Muscle of leg (tissue), 11 donors: ENCODE data around the gene KCNK4. TPM values are rescaled to one million over a fixed set of nuclear protein-coding genes. Genes with fewer than 3 reads are reported as not detected.

Experiments used
- DNase-seq: peaks from one replicate; pipeline ENCODE4 v3.0.0; 2013
- H3K27ac ChIP-seq: one replicate; pipeline ENCODE4 v1.5.1; 2013; ENCODE audit warnings: mild to moderate bottlenecking, low read length, control low read depth
- H3K27me3 ChIP-seq: one replicate; pipeline ENCODE4 v1.6.1; 2013; ENCODE audit warnings: low read length; ENCODE audit not compliant: control insufficient read depth, insufficient read depth
- H3K36me3 ChIP-seq: one replicate; pipeline ENCODE4 v1.6.1; 2013; ENCODE audit warnings: low read length; ENCODE audit not compliant: control insufficient read depth, insufficient read depth
- H3K4me1 ChIP-seq: one replicate; pipeline ENCODE4 v1.6.1; 2013; ENCODE audit warnings: low read length; ENCODE audit not compliant: control insufficient read depth, insufficient read depth
- H3K4me3 ChIP-seq: one replicate; pipeline ENCODE4 v1.5.1; 2013; ENCODE audit warnings: low read length, control low read depth
- H3K9me3 ChIP-seq: replicated peaks from 2 replicates; pipeline ENCODE4 v1.6.1; 2013; ENCODE audit warnings: low read depth, low read length; ENCODE audit not compliant: control insufficient read depth
- WGBS: methylation state at CpG from one replicate; pipeline ENCODE4 v1.1.5; 2013; ENCODE audit warnings: missing lambda C conversion rate; ENCODE audit not compliant: insufficient coverage; 5-methylcytosine and 5-hydroxymethylcytosine counted together
- polyA plus RNA-seq, 8 donors: library from polyadenylated mRNA; unstranded; fragments of 120-200 nt; gene quantifications; one replicate each; pipeline versions ENCODE4 v1.2.1 to v1.2.3, GENCODE V29; 2013; ENCODE audit warnings: inconsistent platforms in 1 of 8, low replicate concordance in 1 of 8; ENCODE audit not compliant: insufficient read length in 8 of 8, insufficient read depth in 1 of 8
- total RNA-seq: library from RNA; stranded (reverse); fragments of 120-200 nt; gene quantifications from one replicate; pipeline ENCODE4 v1.2.4, GENCODE V29; 2013

The KCNK4 gene
- total and polyA plus RNA-seq, 9 donors = 0.08 to 0.13 TPM; not detected in 7

- no peak for DNase-seq
- Histone ChIP-seq H3K27ac (no peak overlapping the region), H3K9me3 (no peaks in the 10 kb centered on the region), H3K4me1 (peaks cover 41% of the 10 kb centered on the region), H3K36me3 (peaks cover 30% of the 10 kb centered on the region), H3K4me3 (no peak overlapping the region), H3K27me3 (no peaks in the 10 kb centered on the region)
- 58% methylated on average over 3 of the region's 5 CpGs for WGBS
These were observed 37.6 kb upstream of the KCNK4 start for GRCh38 chr11:64253481-64253880.

GRCh38 chr11:64254326-64254725 lies 36.8 kb upstream of the KCNK4 start:
- Histone ChIP-seq H3K4me3 (no peak overlapping the region), H3K9me3 (no peaks in the 10 kb centered on the region), H3K27me3 (no peaks in the 10 kb centered on the region), H3K27ac (no peak overlapping the region), H3K36me3 (peaks cover 39% of the 10 kb centered on the region), H3K4me1 (peaks cover 38% of the 10 kb centered on the region)
- no peak for DNase-seq
- WGBS = 78% methylated on average over 7 of the region's 7 CpGs

GRCh38 chr11:64255135-64256128 lies 35.7 kb upstream of the KCNK4 start:
- Histone ChIP-seq H3K4me1 (peaks cover 29% of the 10 kb centered on the region), H3K27ac (no peak overlapping the region), H3K9me3 (no peaks in the 10 kb centered on the region), H3K36me3 (peaks cover 49% of the 10 kb centered on the region), H3K27me3 (no peaks in the 10 kb centered on the region), H3K4me3 (no peak overlapping the region)
- 88% methylated on average over 28 of the region's 35 CpGs for WGBS
- no peak for DNase-seq

- Histone ChIP-seq H3K36me3 (peaks cover 54% of the 10 kb centered on the region), H3K27me3 (no peaks in the 10 kb centered on the region), H3K9me3 (no peaks in the 10 kb centered on the region), H3K27ac (no peak overlapping the region), H3K4me3 (no peak overlapping the region), H3K4me1 (peaks cover 22% of the 10 kb centered on the region)
- DNase-seq = no peak
- 80% methylated on average over 13 of the region's 15 CpGs for WGBS
These were observed 34.8 kb upstream of the KCNK4 start for GRCh38 chr11:64256300-64256699.

- Histone ChIP-seq H3K9me3 (no peaks in the 10 kb centered on the region), H3K27ac (no peak overlapping the region), H3K4me1 (peaks cover 4% of the 10 kb centered on the region), H3K4me3 (no peak overlapping the region), H3K36me3 (peaks cover 75% of the 10 kb centered on the region), H3K27me3 (no peaks in the 10 kb centered on the region)
- DNase-seq = no peak
- WGBS = 89% methylated on average over 15 of the region's 24 CpGs
These were observed 32.7 kb upstream of the KCNK4 start for GRCh38 chr11:64258356-64258755.

GRCh38 chr11:64258946-64259532 lies 32.1 kb upstream of the KCNK4 start:
- no peaks in the 10 kb centered on the region for H3K9me3 ChIP-seq
- peaks cover 79% of the 10 kb centered on the region for H3K36me3 ChIP-seq
- no peaks in the 10 kb centered on the region for H3K4me1 ChIP-seq
- H3K4me3 ChIP-seq = no peak overlapping the region
- H3K27me3 ChIP-seq = no peaks in the 10 kb centered on the region
- WGBS = 89% methylated on average over 32 of the region's 32 CpGs
- H3K27ac ChIP-seq = no peak overlapping the region
- no peak for DNase-seq

GRCh38 chr11:64259533-64260067 lies 31.5 kb upstream of the KCNK4 start:
- Histone ChIP-seq H3K27ac (no peak overlapping the region), H3K4me1 (no peaks in the 10 kb centered on the region), H3K36me3 (peaks cover 84% of the 10 kb centered on the region), H3K27me3 (no peaks in the 10 kb centered on the region), H3K9me3 (no peaks in the 10 kb centered on the region), H3K4me3 (no peak overlapping the region)
- 83% methylated on average over 2 of the region's 4 CpGs for WGBS
- DNase-seq = no peak

GRCh38 chr11:64260147-64260708 lies 30.9 kb upstream of the KCNK4 start:
- Histone ChIP-seq H3K9me3 (no peaks in the 10 kb centered on the region), H3K4me1 (no peaks in the 10 kb centered on the region), H3K27me3 (no peaks in the 10 kb centered on the region), H3K36me3 (peaks cover 83% of the 10 kb centered on the region), H3K4me3 (no peak overlapping the region), H3K27ac (no peak overlapping the region)
- WGBS = 96% methylated on average over 4 of the region's 6 CpGs
- no peak for DNase-seq

- Histone ChIP-seq H3K4me1 (no peaks in the 10 kb centered on the region), H3K27me3 (no peaks in the 10 kb centered on the region), H3K36me3 (peaks cover 83% of the 10 kb centered on the region), H3K9me3 (no peaks in the 10 kb centered on the region), H3K27ac (no peak overlapping the region), H3K4me3 (no peak overlapping the region)
- DNase-seq = no peak
- WGBS = 92% methylated on average over 15 of the region's 18 CpGs
These were observed 29.5 kb upstream of the KCNK4 start for GRCh38 chr11:64261556-64262080.
